ENCODE measurements around the gene KCTD11. TPM values are rescaled to one million over a fixed set of nuclear protein-coding genes. Genes with fewer than 3 reads are reported as not detected.

The KCTD11 gene
- total and polyA plus RNA-seq, 10 donors = 5.4 to 12.0 (median 8.9) TPM

GRCh38 chr17:7352503-7352889, 534 bp downstream of the KCTD11 start:
- TF ChIP-seq POLR2AphosphoS5 (IDR thresholded peaks at IDR 0.05) = no peak
- no peak for TF ChIP-seq POLR2A (IDR thresholded peaks at IDR 0.05)
- peak in 3 of 11 experiments; percentile 22 to 40 (median 25) for TF ChIP-seq CTCF (IDR thresholded peaks at IDR 0.05 in 8 of 11, conservative IDR thresholded peaks at IDR 0.05 in 3 of 11)
- H3K4me1 ChIP-seq = peaks cover 32 to 92% (median 59%) of the 10 kb centered on the region in 6 donors
- H3K27ac ChIP-seq = peak overlapping the region; percentile 86 to 94 (median 91)
- no peaks in the 10 kb centered on the region for H3K27me3 ChIP-seq (replicated peaks in 1 of 7)
- peaks cover 0 to 37% (median 10%) of the 10 kb centered on the region in 6 donors for H3K36me3 ChIP-seq
- H3K9me3 ChIP-seq = no peaks in the 10 kb centered on the region
- no peak for DNase-seq
- H3K4me3 ChIP-seq = peak overlapping the region; percentile 58 to 88 (median 74)
- 26 to 35% (median 29%) methylated on average over 10 of the region's 10 CpGs for WGBS, 5 donors
- intact Hi-C loops (cut with DNase I; ENCODE audit: low total_unique reads) = loop anchor here (10.0 kb wide), 1 partner anchor 162 kb away; no protein-coding TSS in a partner anchor

DNA sequence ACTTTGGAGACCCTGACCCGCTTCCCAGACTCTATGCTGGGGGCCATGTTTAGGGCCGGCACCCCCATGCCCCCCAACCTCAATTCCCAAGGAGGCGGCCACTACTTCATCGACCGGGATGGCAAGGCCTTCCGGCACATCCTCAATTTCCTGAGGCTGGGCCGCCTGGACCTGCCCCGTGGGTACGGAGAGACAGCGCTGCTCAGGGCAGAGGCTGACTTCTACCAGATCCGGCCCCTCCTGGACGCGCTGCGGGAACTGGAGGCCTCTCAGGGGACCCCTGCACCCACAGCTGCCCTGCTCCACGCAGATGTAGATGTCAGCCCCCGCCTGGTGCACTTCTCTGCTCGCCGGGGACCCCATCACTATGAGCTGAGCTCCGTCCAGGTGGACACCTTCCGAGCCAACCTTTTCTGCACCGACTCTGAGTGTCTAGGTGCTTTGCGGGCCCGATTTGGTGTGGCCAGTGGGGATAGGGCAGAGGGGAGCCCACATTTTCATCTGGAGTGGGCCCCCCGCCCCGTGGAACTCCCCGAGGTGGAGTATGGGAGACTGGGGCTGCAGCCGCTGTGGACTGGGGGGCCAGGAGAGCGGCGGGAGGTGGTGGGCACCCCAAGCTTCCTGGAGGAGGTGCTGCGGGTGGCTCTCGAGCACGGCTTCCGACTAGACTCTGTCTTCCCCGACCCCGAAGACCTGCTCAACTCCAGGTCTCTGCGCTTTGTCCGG, 1.1 kb downstream of the KCTD11 start:
- Histone ChIP-seq H3K9me3 (no peaks in the 10 kb centered on the region), H3K4me3 (peak overlapping the region; percentile 58 to 88 (median 74)), H3K36me3 (peaks cover 0 to 31% (median 5%) of the 10 kb centered on the region in 6 donors), H3K27me3 (replicated peaks in 1 of 7) (no peaks in the 10 kb centered on the region), H3K4me1 (peaks cover 32 to 88% (median 59%) of the 10 kb centered on the region in 6 donors), H3K27ac (peak overlapping the region in 6 of 8 donors; percentile 88 to 94 (median 92))
- DNase-seq = no peak
- intact Hi-C loops (cut with DNase I; ENCODE audit: low total_unique reads) = loop anchor here (10.0 kb wide), 1 partner anchor 162 kb away; no protein-coding TSS in a partner anchor
- TF ChIP-seq POLR2AphosphoS5 (IDR thresholded peaks at IDR 0.05) (no peak), CTCF (IDR thresholded peaks at IDR 0.05 in 8 of 11, conservative IDR thresholded peaks at IDR 0.05 in 3 of 11) (no peak), POLR2A (IDR thresholded peaks at IDR 0.05) (no peak)
- 86 to 91% (median 89%) methylated on average over 26 to 37 of the region's 37 CpGs for WGBS, 5 donors

- 78 to 93% (median 85%) methylated on average over 7 to 9 of the region's 9 CpGs for WGBS, 5 donors
- DNase-seq = no peak
- intact Hi-C loops (cut with DNase I; ENCODE audit: low total_unique reads) = loop anchor here (10.0 kb wide), 1 partner anchor 160 kb away; no protein-coding TSS in a partner anchor
Observed at GRCh38 chr17:7354262-7354843, 2.4 kb downstream of the KCTD11 start.

More at GRCh38 chr17:7354262-7354843, 2.4 kb downstream of the KCTD11 start:
- Histone ChIP-seq H3K27ac (peak overlapping the region in 1 of 8 donors; percentile 94), H3K4me1 (peaks cover 32 to 75% (median 56%) of the 10 kb centered on the region in 6 donors), H3K27me3 (replicated peaks in 1 of 7) (no peaks in the 10 kb centered on the region), H3K9me3 (no peaks in the 10 kb centered on the region), H3K36me3 (peaks cover 0 to 18% (median 0%) of the 10 kb centered on the region in 6 donors), H3K4me3 (no peak overlapping the region)
- TF ChIP-seq POLR2A (IDR thresholded peaks at IDR 0.05) (no peak), CTCF (IDR thresholded peaks at IDR 0.05 in 8 of 11, conservative IDR thresholded peaks at IDR 0.05 in 3 of 11) (no peak), POLR2AphosphoS5 (IDR thresholded peaks at IDR 0.05) (no peak)
